GM13977 (cell line): ENCODE results near the gene POP4.

ENCODE experiments used
- DNase-seq: peaks from one replicate; pipeline ENCODE4 v3.0.0; 2012; ENCODE audit warnings: low spot score
- in situ Hi-C: fragments of 300-500 bp; cut with MboI; formaldehyde crosslinking; loops from one replicate; pipeline ENCODE4 v1.12.0; 2022; ENCODE audit warnings: low sequenced_read_pairs, low pct_unique_long_range_greater_than_20kb, mixed read lengths, inconsistent platforms; ENCODE audit not compliant: unreplicated experiment
- TF ChIP-seq, protein P1 (sequence below): IDR thresholded peaks from 2 replicates; pipeline ENCODE4 v1.5.1; 2012; ENCODE audit warnings: mild to moderate bottlenecking, control low read depth; ENCODE audit not compliant: insufficient read depth; ENCODE audit errors: extremely low read depth, missing control alignments

Gene POP4

DNA sequence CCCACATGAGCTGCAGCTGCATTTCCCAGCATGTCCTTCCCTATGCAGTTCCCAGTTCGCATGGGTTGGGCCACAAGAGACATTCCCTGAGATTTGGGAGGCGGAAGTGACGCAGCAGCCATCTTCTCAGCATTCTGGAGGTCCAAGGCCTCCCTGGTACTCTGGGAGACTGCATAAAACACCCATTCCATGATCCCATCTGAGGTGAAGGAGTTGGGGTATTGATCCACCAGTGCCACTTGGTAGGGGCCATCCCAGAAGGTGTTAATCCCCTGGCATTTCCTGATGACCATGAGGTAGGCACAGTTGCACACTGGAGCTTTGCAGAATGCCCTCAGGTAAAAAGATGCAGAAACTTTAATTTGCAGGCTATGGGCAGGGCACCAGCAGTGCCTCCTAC is 25.4 kb downstream of the POP4 start:
- in situ Hi-C loops, result no loop called here
- TF ChIP-seq, protein P1, sequence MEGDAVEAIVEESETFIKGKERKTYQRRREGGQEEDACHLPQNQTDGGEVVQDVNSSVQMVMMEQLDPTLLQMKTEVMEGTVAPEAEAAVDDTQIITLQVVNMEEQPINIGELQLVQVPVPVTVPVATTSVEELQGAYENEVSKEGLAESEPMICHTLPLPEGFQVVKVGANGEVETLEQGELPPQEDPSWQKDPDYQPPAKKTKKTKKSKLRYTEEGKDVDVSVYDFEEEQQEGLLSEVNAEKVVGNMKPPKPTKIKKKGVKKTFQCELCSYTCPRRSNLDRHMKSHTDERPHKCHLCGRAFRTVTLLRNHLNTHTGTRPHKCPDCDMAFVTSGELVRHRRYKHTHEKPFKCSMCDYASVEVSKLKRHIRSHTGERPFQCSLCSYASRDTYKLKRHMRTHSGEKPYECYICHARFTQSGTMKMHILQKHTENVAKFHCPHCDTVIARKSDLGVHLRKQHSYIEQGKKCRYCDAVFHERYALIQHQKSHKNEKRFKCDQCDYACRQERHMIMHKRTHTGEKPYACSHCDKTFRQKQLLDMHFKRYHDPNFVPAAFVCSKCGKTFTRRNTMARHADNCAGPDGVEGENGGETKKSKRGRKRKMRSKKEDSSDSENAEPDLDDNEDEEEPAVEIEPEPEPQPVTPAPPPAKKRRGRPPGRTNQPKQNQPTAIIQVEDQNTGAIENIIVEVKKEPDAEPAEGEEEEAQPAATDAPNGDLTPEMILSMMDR, result no peak
- no peak for DNase-seq

- no peak for DNase-seq
- in situ Hi-C loops, result no loop called here
- TF ChIP-seq, protein P1, result no peak
Observed at GRCh38 chr19:29634002-29634401, 27.9 kb downstream of the POP4 start.

GRCh38 chr19:29634423-29635130 is 28.5 kb downstream of the POP4 start:
- DNase-seq, result no peak
- TF ChIP-seq, protein P1, result no peak
- in situ Hi-C loops, result no loop called here

DNA sequence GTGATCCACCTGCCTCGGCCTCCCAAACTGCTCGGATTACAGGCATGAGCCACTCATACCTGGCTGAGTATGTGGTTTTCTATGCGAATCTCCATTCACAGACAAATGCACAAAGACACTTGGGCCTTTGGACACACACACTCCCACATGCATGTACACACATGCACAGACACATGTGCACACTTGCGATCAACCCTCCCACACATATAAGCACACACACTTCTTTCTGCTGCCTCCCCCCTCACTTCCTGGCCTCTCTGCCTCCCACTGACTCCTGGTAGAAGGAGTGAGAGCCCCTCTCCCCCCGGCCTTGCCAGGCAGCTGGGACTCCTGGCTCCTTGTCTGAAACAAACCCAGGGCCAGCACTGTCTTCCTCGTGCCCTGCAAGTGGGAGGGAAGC is 29.9 kb downstream of the POP4 start:
- DNase-seq, result no peak
- in situ Hi-C loops, result no loop called here
- TF ChIP-seq, protein P1, result no peak

GRCh38 chr19:29636553-29637360 is 30.7 kb downstream of the POP4 start:
- TF ChIP-seq, protein P1, result no peak
- DNase-seq, result no peak
- in situ Hi-C loops, result no loop called here

DNA sequence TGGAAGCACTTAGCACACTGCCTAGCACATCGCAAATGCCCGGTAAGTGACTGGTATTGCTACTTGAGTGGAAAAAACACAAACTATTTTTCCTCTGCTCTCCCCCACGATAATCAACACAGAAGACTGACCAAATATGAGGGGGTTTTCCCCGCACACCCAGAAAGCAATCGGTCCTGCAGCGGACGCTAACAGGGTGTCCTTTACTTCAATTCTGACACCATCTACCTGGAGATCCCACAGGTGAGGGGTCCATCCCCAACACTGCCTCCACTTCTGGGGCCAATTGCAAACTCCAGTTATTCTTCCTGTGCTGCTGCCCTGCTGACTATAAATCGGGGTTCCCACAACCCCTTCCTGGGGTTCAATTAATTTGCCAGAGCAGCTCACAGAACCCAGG is 33.0 kb downstream of the POP4 start:
- DNase-seq, result no peak
- in situ Hi-C loops, result no loop called here
- TF ChIP-seq, protein P1, result no peak
